ENCODE results near the gene SUPT5H. TPM values are rescaled to one million over a fixed set of nuclear protein-coding genes. Genes with fewer than 3 reads are reported as not detected.

The SUPT5H gene
- total RNA-seq, 1 donor from 2014 or later = 142 TPM

- H3K36me3 Mint-ChIP-seq = peaks cover 7% of the 10 kb centered on the region
Measured at GRCh38 chr19:39525205-39525604, 79.8 kb downstream of the SUPT5H start.

More at GRCh38 chr19:39525205-39525604, 79.8 kb downstream of the SUPT5H start:
- no peak overlapping the region for H3K27ac Mint-ChIP-seq
- H3K27me3 Mint-ChIP-seq = no peaks in the 10 kb centered on the region
- no peak for TF ChIP-seq CTCF (conservative IDR thresholded peaks at IDR 0.05)
- H3K9me3 Mint-ChIP-seq = no peaks in the 10 kb centered on the region
- no peak overlapping the region for H3K4me3 Mint-ChIP-seq
- no peaks in the 10 kb centered on the region for H3K4me1 Mint-ChIP-seq (ENCODE audit: unreplicated experiment)
- DNase-seq (ENCODE audit: extremely low spot score, unreplicated experiment) = no peak

Small RNA genes within 50 kb of the gene (microRNA-seq; reads per million reads assigned to microRNA genes)
- gene MIR4530 = not detected

Other genes starting within 250 kb of the SUPT5H start
- gene NCCRP1, start 248.6 kb upstream of the SUPT5H start, total RNA-seq (ENCODE audit: low replicate concordance) = 19.0 and 22.6 TPM in 2 replicates
- not detected in 2 replicates for gene SYCN, start 241.3 kb upstream of the SUPT5H start, total RNA-seq (ENCODE audit: low replicate concordance)
- gene IFNL3, start 200.6 kb upstream of the SUPT5H start, total RNA-seq (ENCODE audit: low replicate concordance) = not detected in 2 replicates
- not detected in 2 replicates for gene IFNL4, start 196.7 kb upstream of the SUPT5H start, total RNA-seq (ENCODE audit: low replicate concordance)
- not detected in 2 replicates for gene IFNL2, start 177.2 kb upstream of the SUPT5H start, total RNA-seq (ENCODE audit: low replicate concordance)
- not detected in 2 replicates for gene IFNL1, start 149.2 kb upstream of the SUPT5H start, total RNA-seq (ENCODE audit: low replicate concordance)
- 3.6 and 5.6 TPM in 2 replicates for gene LRFN1, start 124.7 kb upstream of the SUPT5H start, total RNA-seq (ENCODE audit: low replicate concordance)
- gene GMFG, start 109.5 kb upstream of the SUPT5H start, total RNA-seq (ENCODE audit: low replicate concordance) = not detected in 2 replicates
- 116 and 123 TPM in 2 replicates for gene SAMD4B, start 103.2 kb upstream of the SUPT5H start, total RNA-seq (ENCODE audit: low replicate concordance)
- 36.9 and 43.6 TPM in 2 replicates for gene PAF1, start 54.5 kb upstream of the SUPT5H start, total RNA-seq (ENCODE audit: low replicate concordance)
- 37.3 and 40.8 TPM in 2 replicates for gene MED29, start 54.2 kb upstream of the SUPT5H start, total RNA-seq (ENCODE audit: low replicate concordance)
- 36.0 and 101 TPM in 2 replicates for gene ZFP36, start 38.7 kb upstream of the SUPT5H start, total RNA-seq (ENCODE audit: low replicate concordance)
- 32.9 and 86.7 TPM in 2 replicates for gene PLEKHG2, start 32.9 kb upstream of the SUPT5H start, total RNA-seq (ENCODE audit: low replicate concordance)
- 2,174 and 2,175 TPM in 2 replicates for gene RPS16, start 9.6 kb upstream of the SUPT5H start, total RNA-seq (ENCODE audit: low replicate concordance)
- 63.6 and 82.2 TPM in 2 replicates for gene TIMM50, start 35.3 kb downstream of the SUPT5H start, total RNA-seq (ENCODE audit: low replicate concordance)
- gene DLL3, start 53.4 kb downstream of the SUPT5H start, total RNA-seq (ENCODE audit: low replicate concordance) = 0.74 and 2.7 TPM in 2 replicates
- 1.1 TPM in 1 of 2 replicates, not detected in the other for gene SELENOV, start 69.6 kb downstream of the SUPT5H start, total RNA-seq (ENCODE audit: low replicate concordance)
- gene EID2B, start 87.3 kb downstream of the SUPT5H start, total RNA-seq (ENCODE audit: low replicate concordance) = 1.1 and 4.8 TPM in 2 replicates
- gene EID2, start 94.6 kb downstream of the SUPT5H start, total RNA-seq (ENCODE audit: low replicate concordance) = 15.3 and 19.2 TPM in 2 replicates
- not detected in 2 replicates for gene LGALS13, start 156.9 kb downstream of the SUPT5H start, total RNA-seq (ENCODE audit: low replicate concordance)
- not detected in 2 replicates for gene LGALS16, start 210.3 kb downstream of the SUPT5H start, total RNA-seq (ENCODE audit: low replicate concordance)

Measured in type B pancreatic cell (in vitro differentiated cells).